HepG2 (cell line): ENCODE results near the gene ZCCHC3. TPM values are rescaled to one million over a fixed set of nuclear protein-coding genes. Genes with fewer than 3 reads are reported as not detected.
A peak's percentile ranks its signal among the peaks of the same experiment; 100 is the strongest.

Source experiments
- ATRX ChIP-seq: sonication (generic); formaldehyde crosslinking; IDR thresholded peaks from 2 replicates; pipeline ENCODE4 v1.4.0; 2020; ENCODE audit warnings: missing genetic modification reagents, borderline replicate concordance
- SIN3B ChIP-seq: fragments of 150-350 bp; IDR thresholded peaks from 2 replicates; pipeline ENCODE4 v1.6.1; 2014; ENCODE audit warnings: low read length
- SMAD1 ChIP-seq: sonication (generic); formaldehyde crosslinking; IDR thresholded peaks from 2 replicates; pipeline ENCODE4 v1.4.0; 2020; ENCODE audit warnings: missing genetic modification reagents, low read depth, mild to moderate bottlenecking, borderline replicate concordance
- ZMYM2 ChIP-seq: sonication (generic); formaldehyde crosslinking; IDR thresholded peaks from 2 replicates; pipeline ENCODE4 v1.8.0; 2022; ENCODE audit warnings: mild to moderate bottlenecking, missing genetic modification reagents
- ZNF292 ChIP-seq: sonication (generic); formaldehyde crosslinking; IDR thresholded peaks from 2 replicates; pipeline ENCODE4 v1.8.1; 2022; ENCODE audit warnings: mild to moderate bottlenecking, low read depth, missing genetic modification reagents, borderline replicate concordance
- ZNF34 ChIP-seq: sonication (generic); formaldehyde crosslinking; IDR thresholded peaks from 2 replicates; pipeline ENCODE4 v1.4.0; 2020; ENCODE audit warnings: mild to moderate bottlenecking, missing genetic modification reagents, borderline replicate concordance
- ZNF383 ChIP-seq: sonication (generic); formaldehyde crosslinking; IDR thresholded peaks from 2 replicates; pipeline ENCODE4 v1.4.0; 2020; ENCODE audit warnings: missing genetic modification reagents, mild to moderate bottlenecking, borderline replicate concordance
- polyA plus RNA-seq, 8 experiments: library from polyadenylated mRNA; depleted of rRNA in 3 of 8; stranded (reverse) in 7 of 8; unstranded in 1 of 8; fragments of >200 nt; fragmentation: Illumina TruSeq in 4 of 8; extraction: Trizol in 4 of 8; gene quantifications; 2 replicates each; pipeline versions ENCODE4 v1.2.1 to v1.2.3, GENCODE V29; 2011 to 2016; ENCODE audit warnings: low read depth in 4 of 8, missing spikeins in 1 of 8, mixed read lengths in 1 of 8; ENCODE audit not compliant: insufficient read depth in 1 of 8
- total RNA-seq, 5 experiments: library from RNA; depleted of rRNA; stranded (reverse); fragments of >200 nt; fragmentation: Illumina TruSeq; extraction: Trizol; gene quantifications; 2 replicates each; pipeline ENCODE4 v1.2.3, GENCODE V29; 2016; ENCODE audit warnings: low read depth in 1 of 5
- TF ChIP-seq, protein P1 (sequence below): sonication (generic); formaldehyde crosslinking; conservative IDR thresholded peaks from 2 replicates; pipeline ENCODE4 v1.4.0; 2020; ENCODE audit warnings: mild to moderate bottlenecking, missing genetic modification reagents, moderate library complexity
- TF ChIP-seq, protein P2 (sequence below): sonication (generic); formaldehyde crosslinking; IDR thresholded peaks from 2 replicates; pipeline ENCODE4 v1.4.0; 2020; ENCODE audit warnings: low read depth, missing genetic modification reagents
- TF ChIP-seq, protein P3 (sequence below): sonication (generic); formaldehyde crosslinking; IDR thresholded peaks from 2 replicates; pipeline ENCODE4 v1.4.0; 2020; ENCODE audit warnings: missing genetic modification reagents, borderline replicate concordance

ZCCHC3 gene
- total and polyA plus RNA-seq, 2 of the 13 experiments (the other 11 are each of a cell fraction or from before 2014, with no cell fraction given) = 46.6 to 63.0 TPM

DNA sequence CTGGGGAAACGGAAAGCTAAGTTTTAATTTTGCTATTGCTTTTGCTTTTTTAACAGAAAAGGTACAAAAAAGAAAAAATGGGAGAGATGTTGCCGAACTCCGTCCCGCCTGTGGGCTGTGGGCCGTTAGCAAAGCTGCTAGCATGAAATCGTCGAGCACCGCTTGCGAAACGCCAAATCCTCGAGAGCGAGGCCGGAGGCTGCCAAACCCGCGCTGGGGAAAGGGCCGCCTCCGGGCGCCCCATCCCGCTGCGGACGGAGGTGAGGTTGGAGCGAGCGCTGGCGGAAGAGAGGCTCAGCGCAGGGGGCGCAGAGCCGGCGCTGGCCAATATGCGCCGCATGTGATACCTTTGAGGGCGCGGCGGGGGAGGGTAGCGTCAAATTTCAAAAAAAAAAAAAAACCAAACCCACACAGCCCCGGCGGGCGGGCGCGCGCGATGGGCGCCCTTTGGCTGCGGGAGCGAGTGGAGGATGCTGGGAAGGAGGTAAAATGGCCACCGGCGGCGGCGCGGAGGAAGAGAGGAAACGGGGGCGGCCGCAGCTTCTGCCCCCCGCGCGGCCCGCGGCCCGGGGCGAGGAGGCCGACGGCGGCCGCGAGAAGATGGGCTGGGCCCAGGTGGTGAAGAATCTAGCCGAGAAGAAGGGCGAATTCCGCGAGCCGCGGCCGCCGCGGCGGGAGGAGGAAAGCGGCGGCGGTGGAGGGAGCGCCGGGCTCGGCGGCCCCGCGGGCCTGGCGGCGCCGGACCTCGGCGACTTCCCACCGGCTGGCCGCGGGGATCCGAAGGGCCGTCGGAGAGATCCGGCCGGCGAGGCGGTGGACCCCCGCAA, at the start of gene ZCCHC3 (continued):
- TF ChIP-seq ZMYM2 (peak; percentile 89; the same call in 1 of the 2 replicates), SMAD1 (CRISPR knock-in tag) (peak; percentile 92), ZNF383 (no peak; the same call in 1 of the 2 replicates), ZNF34 (CRISPR knock-in tag) (peak; percentile 83), SIN3B (peak; percentile 18), ATRX (CRISPR knock-in tag) (no peak), ZNF292 (CRISPR knock-in tag) (peak; percentile 98)
- TF ChIP-seq, protein P1, sequence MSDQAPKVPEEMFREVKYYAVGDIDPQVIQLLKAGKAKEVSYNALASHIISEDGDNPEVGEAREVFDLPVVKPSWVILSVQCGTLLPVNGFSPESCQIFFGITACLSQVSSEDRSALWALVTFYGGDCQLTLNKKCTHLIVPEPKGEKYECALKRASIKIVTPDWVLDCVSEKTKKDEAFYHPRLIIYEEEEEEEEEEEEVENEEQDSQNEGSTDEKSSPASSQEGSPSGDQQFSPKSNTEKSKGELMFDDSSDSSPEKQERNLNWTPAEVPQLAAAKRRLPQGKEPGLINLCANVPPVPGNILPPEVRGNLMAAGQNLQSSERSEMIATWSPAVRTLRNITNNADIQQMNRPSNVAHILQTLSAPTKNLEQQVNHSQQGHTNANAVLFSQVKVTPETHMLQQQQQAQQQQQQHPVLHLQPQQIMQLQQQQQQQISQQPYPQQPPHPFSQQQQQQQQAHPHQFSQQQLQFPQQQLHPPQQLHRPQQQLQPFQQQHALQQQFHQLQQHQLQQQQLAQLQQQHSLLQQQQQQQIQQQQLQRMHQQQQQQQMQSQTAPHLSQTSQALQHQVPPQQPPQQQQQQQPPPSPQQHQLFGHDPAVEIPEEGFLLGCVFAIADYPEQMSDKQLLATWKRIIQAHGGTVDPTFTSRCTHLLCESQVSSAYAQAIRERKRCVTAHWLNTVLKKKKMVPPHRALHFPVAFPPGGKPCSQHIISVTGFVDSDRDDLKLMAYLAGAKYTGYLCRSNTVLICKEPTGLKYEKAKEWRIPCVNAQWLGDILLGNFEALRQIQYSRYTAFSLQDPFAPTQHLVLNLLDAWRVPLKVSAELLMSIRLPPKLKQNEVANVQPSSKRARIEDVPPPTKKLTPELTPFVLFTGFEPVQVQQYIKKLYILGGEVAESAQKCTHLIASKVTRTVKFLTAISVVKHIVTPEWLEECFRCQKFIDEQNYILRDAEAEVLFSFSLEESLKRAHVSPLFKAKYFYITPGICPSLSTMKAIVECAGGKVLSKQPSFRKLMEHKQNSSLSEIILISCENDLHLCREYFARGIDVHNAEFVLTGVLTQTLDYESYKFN (CRISPR knock-in tag) = peak; percentile 95
- TF ChIP-seq, protein P2, sequence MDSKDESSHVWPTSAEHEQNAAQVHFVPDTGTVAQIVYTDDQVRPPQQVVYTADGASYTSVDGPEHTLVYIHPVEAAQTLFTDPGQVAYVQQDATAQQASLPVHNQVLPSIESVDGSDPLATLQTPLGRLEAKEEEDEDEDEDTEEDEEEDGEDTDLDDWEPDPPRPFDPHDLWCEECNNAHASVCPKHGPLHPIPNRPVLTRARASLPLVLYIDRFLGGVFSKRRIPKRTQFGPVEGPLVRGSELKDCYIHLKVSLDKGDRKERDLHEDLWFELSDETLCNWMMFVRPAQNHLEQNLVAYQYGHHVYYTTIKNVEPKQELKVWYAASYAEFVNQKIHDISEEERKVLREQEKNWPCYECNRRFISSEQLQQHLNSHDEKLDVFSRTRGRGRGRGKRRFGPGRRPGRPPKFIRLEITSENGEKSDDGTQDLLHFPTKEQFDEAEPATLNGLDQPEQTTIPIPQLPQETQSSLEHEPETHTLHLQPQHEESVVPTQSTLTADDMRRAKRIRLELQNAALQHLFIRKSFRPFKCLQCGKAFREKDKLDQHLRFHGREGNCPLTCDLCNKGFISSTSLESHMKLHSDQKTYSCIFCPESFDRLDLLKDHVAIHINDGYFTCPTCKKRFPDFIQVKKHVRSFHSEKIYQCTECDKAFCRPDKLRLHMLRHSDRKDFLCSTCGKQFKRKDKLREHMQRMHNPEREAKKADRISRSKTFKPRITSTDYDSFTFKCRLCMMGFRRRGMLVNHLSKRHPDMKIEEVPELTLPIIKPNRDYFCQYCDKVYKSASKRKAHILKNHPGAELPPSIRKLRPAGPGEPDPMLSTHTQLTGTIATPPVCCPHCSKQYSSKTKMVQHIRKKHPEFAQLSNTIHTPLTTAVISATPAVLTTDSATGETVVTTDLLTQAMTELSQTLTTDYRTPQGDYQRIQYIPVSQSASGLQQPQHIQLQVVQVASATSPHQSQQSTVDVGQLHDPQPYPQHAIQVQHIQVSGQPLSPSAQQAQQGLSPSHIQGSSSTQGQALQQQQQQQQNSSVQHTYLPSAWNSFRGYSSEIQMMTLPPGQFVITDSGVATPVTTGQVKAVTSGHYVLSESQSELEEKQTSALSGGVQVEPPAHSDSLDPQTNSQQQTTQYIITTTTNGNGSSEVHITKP (CRISPR knock-in tag) = peak; percentile 95
- TF ChIP-seq, protein P3, sequence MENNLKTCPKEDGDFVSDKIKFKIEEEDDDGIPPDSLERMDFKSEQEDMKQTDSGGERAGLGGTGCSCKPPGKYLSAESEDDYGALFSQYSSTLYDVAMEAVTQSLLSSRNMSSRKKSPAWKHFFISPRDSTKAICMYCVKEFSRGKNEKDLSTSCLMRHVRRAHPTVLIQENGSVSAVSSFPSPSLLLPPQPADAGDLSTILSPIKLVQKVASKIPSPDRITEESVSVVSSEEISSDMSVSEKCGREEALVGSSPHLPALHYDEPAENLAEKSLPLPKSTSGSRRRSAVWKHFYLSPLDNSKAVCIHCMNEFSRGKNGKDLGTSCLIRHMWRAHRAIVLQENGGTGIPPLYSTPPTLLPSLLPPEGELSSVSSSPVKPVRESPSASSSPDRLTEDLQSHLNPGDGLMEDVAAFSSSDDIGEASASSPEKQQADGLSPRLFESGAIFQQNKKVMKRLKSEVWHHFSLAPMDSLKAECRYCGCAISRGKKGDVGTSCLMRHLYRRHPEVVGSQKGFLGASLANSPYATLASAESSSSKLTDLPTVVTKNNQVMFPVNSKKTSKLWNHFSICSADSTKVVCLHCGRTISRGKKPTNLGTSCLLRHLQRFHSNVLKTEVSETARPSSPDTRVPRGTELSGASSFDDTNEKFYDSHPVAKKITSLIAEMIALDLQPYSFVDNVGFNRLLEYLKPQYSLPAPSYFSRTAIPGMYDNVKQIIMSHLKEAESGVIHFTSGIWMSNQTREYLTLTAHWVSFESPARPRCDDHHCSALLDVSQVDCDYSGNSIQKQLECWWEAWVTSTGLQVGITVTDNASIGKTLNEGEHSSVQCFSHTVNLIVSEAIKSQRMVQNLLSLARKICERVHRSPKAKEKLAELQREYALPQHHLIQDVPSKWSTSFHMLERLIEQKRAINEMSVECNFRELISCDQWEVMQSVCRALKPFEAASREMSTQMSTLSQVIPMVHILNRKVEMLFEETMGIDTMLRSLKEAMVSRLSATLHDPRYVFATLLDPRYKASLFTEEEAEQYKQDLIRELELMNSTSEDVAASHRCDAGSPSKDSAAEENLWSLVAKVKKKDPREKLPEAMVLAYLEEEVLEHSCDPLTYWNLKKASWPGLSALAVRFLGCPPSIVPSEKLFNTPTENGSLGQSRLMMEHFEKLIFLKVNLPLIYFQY (CRISPR knock-in tag) = peak; percentile 86; the same call in 1 of the 2 replicates
